Measurements from ENCODE around the gene PRTG.

- TF ChIP-seq FOXM1 (IDR thresholded peaks at IDR 0.05; ENCODE audit: borderline replicate concordance) (no peak), BHLHE40 (IDR thresholded peaks at IDR 0.05; ENCODE audit: borderline replicate concordance) (no peak), ARNT (IDR thresholded peaks at IDR 0.05) (no peak), L3MBTL2 (conservative IDR thresholded peaks at IDR 0.05) (no peak), HDGF (IDR thresholded peaks at IDR 0.05; ENCODE audit: borderline replicate concordance) (no peak), FOXA1 (IDR thresholded peaks at IDR 0.05) (no peak), SP1 (IDR thresholded peaks at IDR 0.05) (no peak), SUZ12 (IDR thresholded peaks at IDR 0.05) (no peak), ELF4 (IDR thresholded peaks at IDR 0.05) (no peak)
Measured at GRCh38 chr15:55703873-55704301, 39.1 kb downstream of the PRTG start.

Measured in HEK293T (cell line).